IMR-90 (cell line): ENCODE results near the gene DIAPH2. TPM values are rescaled to one million over a fixed set of nuclear protein-coding genes. Genes with fewer than 3 reads are reported as not detected.

Experiments used
- ATAC-seq: fragments of 200-7000 bp; cut with Tn5 transposase; 2 replicates; pipeline ENCODE4 v1.9.1; 2020; ENCODE audit warnings: low read depth, mild to moderate bottlenecking, moderate library complexity
- BruUV-seq: library from RNA; stranded (reverse); fragments of 400-500 nt; replicated peaks from 2 replicates; lab custom pipeline; 2021; lab: Mats Ljungman, UMichigan
- CTCF ChIA-PET: fragments of 300-600 bp; formaldehyde crosslinking; extraction: SDS; loops from one replicate; lab custom pipeline; 2021; ENCODE audit warnings: antibody characterized with exemption; lab: Yijun Ruan, JAX
- POLR2A ChIA-PET: fragments of 300-600 bp; sonication (Branson Sonifier 250); formaldehyde crosslinking; loops from one replicate; lab custom pipeline; 2022; ENCODE audit warnings: antibody characterized with exemption; ENCODE audit not compliant: unreplicated experiment; lab: Charles Lee
- DNase-seq: peaks from one replicate; pipeline ENCODE4 v3.0.0; 2013
- H2AFZ ChIP-seq: replicated peaks from 2 replicates; pipeline ENCODE3; 2013; ENCODE audit warnings: low read length, mild to moderate bottlenecking; ENCODE audit not compliant: poor library complexity
- H2AK5ac ChIP-seq: 2 replicates; pipeline ENCODE4 v1.6.1; 2013; ENCODE audit warnings: low read depth, low read length, inconsistent platforms
- H2AK9ac ChIP-seq: replicated peaks from 2 replicates; pipeline ENCODE3; 2013; ENCODE audit warnings: mild to moderate bottlenecking, low read depth, low read length, moderate library complexity; ENCODE audit not compliant: poor library complexity
- H2BK120ac ChIP-seq: 2 replicates; pipeline ENCODE4 v1.6.1; 2013; ENCODE audit warnings: low read depth, low read length, inconsistent platforms
- H2BK15ac ChIP-seq: 3 replicates; pipeline ENCODE4 v1.6.1; 2013; ENCODE audit warnings: low read depth, low read length, inconsistent platforms
- H2BK20ac ChIP-seq: 2 replicates; pipeline ENCODE4 v1.6.1; 2013; ENCODE audit warnings: low read depth, mild to moderate bottlenecking, inconsistent platforms, low read length, moderate library complexity
- H2BK5ac ChIP-seq: 2 replicates; pipeline ENCODE4 v1.6.1; 2013; ENCODE audit warnings: mild to moderate bottlenecking, low read depth, low read length, inconsistent platforms; ENCODE audit not compliant: poor library complexity, severe bottlenecking
- H3K14ac ChIP-seq: replicated peaks from 2 replicates; pipeline ENCODE4 v1.6.1; 2013; ENCODE audit warnings: low read depth, low read length, inconsistent platforms
- H3K18ac ChIP-seq: 2 replicates; pipeline ENCODE4 v1.6.1; 2013; ENCODE audit warnings: low read depth, low read length, control low read depth
- H3K23ac ChIP-seq: 2 replicates; pipeline ENCODE4 v1.6.1; 2013; ENCODE audit warnings: low read depth, low read length, inconsistent platforms
- H3K27ac ChIP-seq: 2 replicates; pipeline ENCODE4 v1.5.1; 2013; ENCODE audit warnings: mild to moderate bottlenecking, control low read depth, low read length; ENCODE audit not compliant: insufficient read depth
- H3K27me3 ChIP-seq: 2 replicates; pipeline ENCODE4 v1.6.1; 2013; ENCODE audit warnings: low read length; ENCODE audit not compliant: control insufficient read depth, insufficient read depth
- H3K36me3 ChIP-seq: 2 replicates; pipeline ENCODE4 v1.6.1; 2013; ENCODE audit warnings: low read length, mixed read lengths; ENCODE audit not compliant: control insufficient read depth, insufficient read depth
- H3K4ac ChIP-seq: 2 replicates; pipeline ENCODE4 v1.6.1; 2013; ENCODE audit warnings: low read depth, low read length, inconsistent platforms
- H3K4me1 ChIP-seq: 2 replicates; pipeline ENCODE4 v1.6.1; 2013; ENCODE audit warnings: low read length, mixed read lengths; ENCODE audit not compliant: control insufficient read depth, insufficient read depth
- H3K4me2 ChIP-seq: 2 replicates; pipeline ENCODE4 v1.6.1; 2013; ENCODE audit warnings: low read depth, mild to moderate bottlenecking, control low read depth, low read length, moderate library complexity
- H3K4me3 ChIP-seq: 2 replicates; pipeline ENCODE4 v1.5.1; 2013; ENCODE audit warnings: low read depth, mild to moderate bottlenecking, control low read depth, low read length, moderate library complexity; ENCODE audit not compliant: insufficient read depth
- H3K56ac ChIP-seq: 2 replicates; pipeline ENCODE4 v1.6.1; 2013; ENCODE audit warnings: low read length, inconsistent platforms; ENCODE audit not compliant: insufficient read depth; ENCODE audit errors: extremely low read depth
- H3K79me1 ChIP-seq, 2 experiments: 2 replicates each; pipeline ENCODE4 v1.6.1; 2013; ENCODE audit warnings: low read length in 2 of 2, inconsistent platforms in 1 of 2, low read depth in 1 of 2
- H3K9ac ChIP-seq: 2 replicates; pipeline ENCODE4 v1.6.1; 2013; ENCODE audit warnings: low read depth, low read length, control low read depth
- H3K9me1 ChIP-seq: 2 replicates; pipeline ENCODE4 v1.6.1; 2013; ENCODE audit warnings: low read length, inconsistent platforms; ENCODE audit not compliant: insufficient read depth
- H3K9me3 ChIP-seq: 2 replicates; pipeline ENCODE4 v1.6.1; 2013; ENCODE audit warnings: low read length; ENCODE audit not compliant: control insufficient read depth, insufficient read depth
- H4K20me1 ChIP-seq: 2 replicates; pipeline ENCODE4 v1.6.1; 2013; ENCODE audit warnings: low read length, inconsistent platforms; ENCODE audit not compliant: insufficient read depth
- H4K5ac ChIP-seq: 2 replicates; pipeline ENCODE4 v1.6.1; 2013; ENCODE audit warnings: mild to moderate bottlenecking, low read depth, low read length, control low read depth
- H4K8ac ChIP-seq, 2 experiments: 2 replicates each; pipeline ENCODE4 v1.6.1; 2013; ENCODE audit warnings: low read depth in 2 of 2, low read length in 2 of 2, control low read depth in 1 of 2, inconsistent platforms in 1 of 2
- H4K91ac ChIP-seq: 2 replicates; pipeline ENCODE4 v1.6.1; 2013; ENCODE audit warnings: low read depth, low read length, inconsistent platforms; ENCODE audit not compliant: insufficient read depth
- BHLHE40 ChIP-seq: fragments of 150-350 bp; IDR thresholded peaks from 2 replicates; pipeline ENCODE4 v1.6.1; 2016; ENCODE audit warnings: mild to moderate bottlenecking, low read depth, low read length
- CHD1 ChIP-seq: IDR thresholded peaks from 2 replicates; pipeline ENCODE4 v1.6.1; 2012; ENCODE audit warnings: low read depth, low read length, improper control_type of control experiment
- MAFK ChIP-seq: IDR thresholded peaks from 2 replicates; pipeline ENCODE4 v1.6.1; 2012; ENCODE audit warnings: low read depth, low read length, improper control_type of control experiment
- MXI1 ChIP-seq: IDR thresholded peaks from 2 replicates; pipeline ENCODE4 v1.6.1; 2012; ENCODE audit warnings: low read depth, mild to moderate bottlenecking, low read length, moderate library complexity, borderline replicate concordance
- POLR2A ChIP-seq: IDR thresholded peaks from 2 replicates; pipeline ENCODE4 v1.6.1; 2012; ENCODE audit warnings: mild to moderate bottlenecking, low read depth, low read length
- USF2 ChIP-seq: fragments of 150-350 bp; IDR thresholded peaks from 2 replicates; pipeline ENCODE4 v1.6.1; 2017; ENCODE audit warnings: mild to moderate bottlenecking, antibody characterized with exemption, low read length, low read depth
- WGBS, 2 experiments: methylation state at CpG; one replicate each; pipeline versions ENCODE4 v1.1.5 to v1.1.7; 2013; ENCODE audit warnings: missing lambda C conversion rate in 2 of 2; ENCODE audit not compliant: insufficient read length in 1 of 2; ENCODE audit errors: extremely low coverage in 2 of 2; 5-methylcytosine and 5-hydroxymethylcytosine counted together
- dilution Hi-C: fragments of 300-500 bp; cut with HindIII; formaldehyde crosslinking; loops from one replicate; pipeline ENCODE4 v1.14.3; 2018; ENCODE audit warnings: low sequenced_read_pairs; ENCODE audit not compliant: unreplicated experiment
- in situ Hi-C: fragments of 300-500 bp; cut with MboI; formaldehyde crosslinking; loops from 3 replicates; pipeline ENCODE4 v1.14.3; 2019; ENCODE audit warnings: low sequenced_read_pairs, inconsistent platforms, mixed read lengths
- intact Hi-C: fragments of 100-400 bp; cut with micrococcal nuclease; formaldehyde crosslinking; loops from 2 replicates; pipeline ENCODE4 v1.10.0; 2022
- polyA plus RNA-seq, 3 experiments: library from polyadenylated mRNA; depleted of rRNA; stranded (reverse); fragments of >200 nt; gene quantifications; 2 replicates each; pipeline ENCODE4 v1.2.3, GENCODE V29; 2012; ENCODE audit warnings: low replicate concordance in 1 of 3
- total RNA-seq: library from RNA; depleted of rRNA; stranded (reverse); fragments of >200 nt; gene quantifications from 2 replicates; pipeline ENCODE4 v1.2.3, GENCODE V29; 2012

DIAPH2 gene
- total and polyA plus RNA-seq, 2 of the 4 experiments (the other 2 are of a cell fraction) = 3.6 to 19.9 TPM

- H3K9me3 ChIP-seq = no peaks in the 10 kb centered on the region
- H3K27ac ChIP-seq = no peak overlapping the region
- no peak overlapping the region for H2BK5ac ChIP-seq
- H4K8ac ChIP-seq = no peak overlapping the region
- TF ChIP-seq USF2 (no peak), BHLHE40 (no peak), MAFK (peak; percentile 33; the same call in 1 of the 2 replicates), CHD1 (no peak), POLR2A (no peak), MXI1 (no peak)
- no peak overlapping the region for H2BK20ac ChIP-seq
- ChIA-PET POLR2A (no interaction called here), CTCF (interaction anchor here (0.6 kb wide), 1 partner anchor 50 kb away, joined by 3 read pairs; no protein-coding TSS in a partner anchor)
- no peak overlapping the region for H3K18ac ChIP-seq
- no peaks in the 10 kb centered on the region for H3K4me1 ChIP-seq
- dilution Hi-C loops = no loop called here
- no peak overlapping the region for H3K23ac ChIP-seq
- H3K27me3 ChIP-seq = no peaks in the 10 kb centered on the region
- H2AFZ ChIP-seq = no peak overlapping the region
- no peaks in the 10 kb centered on the region for H3K36me3 ChIP-seq
- no peak overlapping the region for H2AK5ac ChIP-seq
- no CpG with 5 or more reads among the region's 1 CpG for WGBS, 2 experiments
- no peak overlapping the region for H4K91ac ChIP-seq
- DNase-seq (no peak), ATAC-seq (no peak)
- no peaks in the 10 kb centered on the region for H4K20me1 ChIP-seq
- H3K4me3 ChIP-seq = no peak overlapping the region
- no peak overlapping the region for H3K14ac ChIP-seq
- no peak overlapping the region for H3K9ac ChIP-seq
- no peak overlapping the region for H3K4ac ChIP-seq
- no peak overlapping the region for H2AK9ac ChIP-seq
- no peak overlapping the region for H2BK15ac ChIP-seq
- no TSS peak for BruUV-seq
- no peaks in the 10 kb centered on the region for H3K9me1 ChIP-seq
- in situ Hi-C loops = loop anchor here (25.0 kb wide), 1 partner anchor 934 kb away; no protein-coding TSS in a partner anchor
- no peak overlapping the region for H3K56ac ChIP-seq
- intact Hi-C loops = no loop called here
- H3K4me2 ChIP-seq = no peak overlapping the region
- H4K5ac ChIP-seq = no peak overlapping the region
- H3K79me1 ChIP-seq = no peaks in the 10 kb centered on the region
- no peak overlapping the region for H2BK120ac ChIP-seq
Measured at GRCh38 chrX:96753230-96753629, 68.6 kb downstream of the DIAPH2 start.
